GM12874 (cell line): Measurements from ENCODE around the gene OR2H2.

Experiments
- CTCF ChIP-seq: IDR thresholded peaks from 2 replicates; pipeline ENCODE4 v1.5.1; 2011; ENCODE audit warnings: low read depth, mild to moderate bottlenecking, control low read depth, low read length, moderate library complexity; ENCODE audit not compliant: insufficient read depth

OR2H2 gene

GRCh38 chr6:29593199-29593855 lies 8.4 kb downstream of the OR2H2 start:
- no peak for TF ChIP-seq CTCF

- no peak for TF ChIP-seq CTCF
Observed at GRCh38 chr6:29596381-29596900, 11.5 kb downstream of the OR2H2 start.

GRCh38 chr6:29597184-29597583 lies 12.3 kb downstream of the OR2H2 start:
- no peak for TF ChIP-seq CTCF

- no peak for TF ChIP-seq CTCF
Observed at GRCh38 chr6:29598172-29598747, 13.3 kb downstream of the OR2H2 start.

GRCh38 chr6:29602564-29603361 lies 17.8 kb downstream of the OR2H2 start:
- no peak for TF ChIP-seq CTCF

- TF ChIP-seq CTCF: no peak
Observed at GRCh38 chr6:29603456-29603855, 18.5 kb downstream of the OR2H2 start.

- no peak for TF ChIP-seq CTCF
Observed at GRCh38 chr6:29603930-29604329, 19.0 kb downstream of the OR2H2 start.
